Mesendoderm (in vitro differentiated cells): Measurements from ENCODE around the gene DOCK11.

Experiments used
- DNase-seq: peaks from one replicate; pipeline ENCODE4 v3.0.0; 2013
- H2AK5ac ChIP-seq: 2 replicates; pipeline ENCODE4 v1.6.1; 2013; ENCODE audit warnings: low read length, inconsistent platforms
- H2BK120ac ChIP-seq: 2 replicates; pipeline ENCODE4 v1.6.1; 2013; ENCODE audit warnings: low read depth, mild to moderate bottlenecking, low read length, moderate library complexity, mixed read lengths
- H2BK15ac ChIP-seq: replicated peaks from 2 replicates; pipeline ENCODE4 v1.6.1; 2013; ENCODE audit warnings: low read depth, mild to moderate bottlenecking, moderate library complexity
- H2BK5ac ChIP-seq: 2 replicates; pipeline ENCODE4 v1.6.1; 2013; ENCODE audit warnings: low read length, inconsistent platforms
- H3K18ac ChIP-seq: 2 replicates; pipeline ENCODE4 v1.6.1; 2013; ENCODE audit warnings: mild to moderate bottlenecking, low read length, mixed read lengths
- H3K23ac ChIP-seq: one replicate; pipeline ENCODE4 v1.6.1; 2013; ENCODE audit warnings: low read length
- H3K27ac ChIP-seq: 2 replicates; pipeline ENCODE4 v1.5.1; 2013; ENCODE audit warnings: low read depth, mild to moderate bottlenecking, inconsistent platforms, low read length, moderate library complexity
- H3K27me3 ChIP-seq: 2 replicates; pipeline ENCODE4 v1.6.1; 2013; ENCODE audit warnings: low read length, control low read depth, mild to moderate bottlenecking, inconsistent platforms; ENCODE audit not compliant: insufficient read depth, poor library complexity
- H3K36me3 ChIP-seq: 2 replicates; pipeline ENCODE4 v1.6.1; 2013; ENCODE audit warnings: low read length, inconsistent platforms; ENCODE audit not compliant: control insufficient read depth, insufficient read depth
- H3K4ac ChIP-seq: one replicate; pipeline ENCODE4 v1.6.1; 2013; ENCODE audit warnings: low read depth, mild to moderate bottlenecking, low read length, moderate library complexity
- H3K4me1 ChIP-seq: 2 replicates; pipeline ENCODE4 v1.6.1; 2013; ENCODE audit warnings: low read depth, low read length, inconsistent platforms; ENCODE audit not compliant: control insufficient read depth
- H3K4me2 ChIP-seq: 2 replicates; pipeline ENCODE4 v1.6.1; 2013; ENCODE audit warnings: low read length
- H3K4me3 ChIP-seq: 2 replicates; pipeline ENCODE4 v1.5.1; 2013; ENCODE audit warnings: mild to moderate bottlenecking, low read length
- H3K56ac ChIP-seq: one replicate; pipeline ENCODE4 v1.6.1; 2013; ENCODE audit warnings: low read length
- H3K79me1 ChIP-seq: 2 replicates; pipeline ENCODE4 v1.6.1; 2013; ENCODE audit warnings: low read length, inconsistent platforms
- H3K79me2 ChIP-seq: 2 replicates; pipeline ENCODE4 v1.6.1; 2013; ENCODE audit warnings: mild to moderate bottlenecking, low read length; ENCODE audit not compliant: control insufficient read depth, insufficient read depth
- H3K9ac ChIP-seq: 2 replicates; pipeline ENCODE4 v1.6.1; 2013; ENCODE audit warnings: low read length, inconsistent platforms
- H4K5ac ChIP-seq: one replicate; pipeline ENCODE4 v1.6.1; 2013; ENCODE audit warnings: low read length
- H4K8ac ChIP-seq: one replicate; pipeline ENCODE4 v1.6.1; 2013; ENCODE audit warnings: low read depth, mild to moderate bottlenecking, control low read depth, low read length, moderate library complexity
- WGBS: extraction: QIAGEN DNeasy Blood & Tissue Kit; methylation state at CpG from one replicate; pipeline ENCODE4 v1.1.7; 2013; ENCODE audit warnings: low lambda C conversion rate, missing lambda C conversion rate; ENCODE audit not compliant: insufficient coverage; ENCODE audit errors: extremely low coverage; 5-methylcytosine and 5-hydroxymethylcytosine counted together

Gene DOCK11

GRCh38 chrX:118551426-118551825 lies 55.8 kb downstream of the DOCK11 start:
- Histone ChIP-seq H3K79me1 (no peaks in the 10 kb centered on the region), H3K56ac (no peak overlapping the region), H3K4me3 (no peak overlapping the region), H4K8ac (no peak overlapping the region), H4K5ac (no peak overlapping the region), H3K27ac (no peak overlapping the region), H3K36me3 (no peaks in the 10 kb centered on the region), H3K18ac (no peak overlapping the region), H2BK5ac (no peak overlapping the region), H2AK5ac (no peak overlapping the region), H3K9ac (no peak overlapping the region), H3K4me2 (no peak overlapping the region), H3K23ac (no peak overlapping the region), H3K4me1 (no peaks in the 10 kb centered on the region), H3K27me3 (no peaks in the 10 kb centered on the region), H2BK120ac (no peak overlapping the region), H2BK15ac (no peak overlapping the region), H3K4ac (no peak overlapping the region), H3K79me2 (no peaks in the 10 kb centered on the region)
- WGBS = no CpG with 5 or more reads among the region's 6 CpGs
- DNase-seq = no peak

GRCh38 chrX:118552121-118552900 lies 56.7 kb downstream of the DOCK11 start:
- no peak overlapping the region for H3K18ac ChIP-seq
- WGBS = no CpG with 5 or more reads among the region's 8 CpGs
- DNase-seq = peak; percentile 13

GRCh38 chrX:118553042-118553710 lies 57.6 kb downstream of the DOCK11 start:
- no peak overlapping the region for H3K18ac ChIP-seq
- no peaks in the 10 kb centered on the region for H3K79me2 ChIP-seq
- H2BK120ac ChIP-seq = no peak overlapping the region
- no peak overlapping the region for H2BK15ac ChIP-seq
- H3K79me1 ChIP-seq = no peaks in the 10 kb centered on the region
- H3K27ac ChIP-seq = no peak overlapping the region
- no peak for DNase-seq
- H4K8ac ChIP-seq = no peak overlapping the region
- no peak overlapping the region for H3K4me3 ChIP-seq
- no peak overlapping the region for H2AK5ac ChIP-seq
- no peak overlapping the region for H3K56ac ChIP-seq
- H3K4ac ChIP-seq = no peak overlapping the region
- H3K9ac ChIP-seq = no peak overlapping the region
- H3K4me1 ChIP-seq = no peaks in the 10 kb centered on the region
- no CpG with 5 or more reads among the region's 2 CpGs for WGBS
- no peaks in the 10 kb centered on the region for H3K27me3 ChIP-seq
- no peak overlapping the region for H4K5ac ChIP-seq
- no peak overlapping the region for H3K23ac ChIP-seq
- no peak overlapping the region for H3K4me2 ChIP-seq
- H3K36me3 ChIP-seq = no peaks in the 10 kb centered on the region
- no peak overlapping the region for H2BK5ac ChIP-seq

More at GRCh38 chrX:118552121-118552900, 56.7 kb downstream of the DOCK11 start:
- Histone ChIP-seq H2AK5ac (no peak overlapping the region), H3K4me2 (no peak overlapping the region), H3K36me3 (no peaks in the 10 kb centered on the region), H4K5ac (no peak overlapping the region), H3K56ac (no peak overlapping the region), H3K9ac (no peak overlapping the region), H3K4ac (no peak overlapping the region), H3K27ac (no peak overlapping the region), H2BK5ac (no peak overlapping the region), H3K79me2 (no peaks in the 10 kb centered on the region), H3K27me3 (no peaks in the 10 kb centered on the region), H3K4me1 (no peaks in the 10 kb centered on the region), H4K8ac (no peak overlapping the region), H2BK15ac (no peak overlapping the region), H3K4me3 (no peak overlapping the region), H3K23ac (no peak overlapping the region), H2BK120ac (no peak overlapping the region), H3K79me1 (no peaks in the 10 kb centered on the region)

- Histone ChIP-seq H3K23ac (no peak overlapping the region), H3K27ac (no peak overlapping the region), H3K56ac (no peak overlapping the region), H4K8ac (no peak overlapping the region), H2BK120ac (no peak overlapping the region), H2BK15ac (no peak overlapping the region), H3K9ac (no peak overlapping the region), H3K4me3 (no peak overlapping the region), H3K4ac (no peak overlapping the region), H4K5ac (no peak overlapping the region), H3K79me2 (no peaks in the 10 kb centered on the region), H3K79me1 (no peaks in the 10 kb centered on the region), H2BK5ac (no peak overlapping the region), H2AK5ac (no peak overlapping the region), H3K27me3 (no peaks in the 10 kb centered on the region), H3K36me3 (no peaks in the 10 kb centered on the region), H3K4me2 (no peak overlapping the region), H3K4me1 (no peaks in the 10 kb centered on the region), H3K18ac (no peak overlapping the region)
- no peak for DNase-seq
- no CpG with 5 or more reads among the region's 2 CpGs for WGBS
These were observed 58.9 kb downstream of the DOCK11 start for GRCh38 chrX:118554511-118554910.

- Histone ChIP-seq H3K79me1 (no peaks in the 10 kb centered on the region), H3K27ac (no peak overlapping the region), H3K9ac (no peak overlapping the region), H3K4ac (no peak overlapping the region), H4K5ac (no peak overlapping the region), H3K4me3 (no peak overlapping the region), H2BK15ac (no peak overlapping the region), H3K79me2 (no peaks in the 10 kb centered on the region), H4K8ac (no peak overlapping the region), H3K4me1 (no peaks in the 10 kb centered on the region), H3K23ac (no peak overlapping the region), H2BK120ac (no peak overlapping the region), H3K18ac (no peak overlapping the region), H3K4me2 (no peak overlapping the region), H2AK5ac (no peak overlapping the region), H2BK5ac (no peak overlapping the region), H3K27me3 (no peaks in the 10 kb centered on the region), H3K36me3 (no peaks in the 10 kb centered on the region), H3K56ac (no peak overlapping the region)
- no peak for DNase-seq
These were observed 63.3 kb downstream of the DOCK11 start for GRCh38 chrX:118558926-118559325.
